ENCODE results near the gene ATP10B.

Gene ATP10B

DNA sequence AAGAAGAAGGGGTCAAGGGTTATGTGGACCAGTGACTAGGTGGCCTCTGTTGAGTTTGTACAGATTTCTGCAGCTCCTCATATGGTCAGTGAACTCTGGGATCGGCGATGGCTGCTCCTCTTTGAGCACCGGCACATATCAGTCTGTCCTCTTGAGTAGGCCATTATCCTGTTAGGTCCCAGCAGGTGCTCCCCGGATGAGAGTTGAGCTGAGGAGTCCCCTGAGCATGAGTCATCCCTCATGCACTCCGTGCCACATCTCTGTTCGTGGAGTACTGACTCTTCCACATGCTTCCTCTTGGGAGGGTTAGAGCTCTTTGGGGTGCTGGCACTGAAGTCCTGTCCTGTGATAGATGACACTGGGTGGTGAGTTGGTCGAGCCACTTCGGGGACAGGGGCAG, 286.6 kb downstream of the ATP10B start:
- no peak for TF ChIP-seq CTCF (conservative IDR thresholded peaks at IDR 0.05)

GRCh38 chr5:160556846-160557245, 295.2 kb downstream of the ATP10B start:
- no peak overlapping the region for H3K27ac ChIP-seq
- TF ChIP-seq CTCF (conservative IDR thresholded peaks at IDR 0.05) = no peak

More for the DNA sequence above, 286.6 kb downstream of the ATP10B start:
- H3K27ac ChIP-seq = no peak overlapping the region

DNA sequence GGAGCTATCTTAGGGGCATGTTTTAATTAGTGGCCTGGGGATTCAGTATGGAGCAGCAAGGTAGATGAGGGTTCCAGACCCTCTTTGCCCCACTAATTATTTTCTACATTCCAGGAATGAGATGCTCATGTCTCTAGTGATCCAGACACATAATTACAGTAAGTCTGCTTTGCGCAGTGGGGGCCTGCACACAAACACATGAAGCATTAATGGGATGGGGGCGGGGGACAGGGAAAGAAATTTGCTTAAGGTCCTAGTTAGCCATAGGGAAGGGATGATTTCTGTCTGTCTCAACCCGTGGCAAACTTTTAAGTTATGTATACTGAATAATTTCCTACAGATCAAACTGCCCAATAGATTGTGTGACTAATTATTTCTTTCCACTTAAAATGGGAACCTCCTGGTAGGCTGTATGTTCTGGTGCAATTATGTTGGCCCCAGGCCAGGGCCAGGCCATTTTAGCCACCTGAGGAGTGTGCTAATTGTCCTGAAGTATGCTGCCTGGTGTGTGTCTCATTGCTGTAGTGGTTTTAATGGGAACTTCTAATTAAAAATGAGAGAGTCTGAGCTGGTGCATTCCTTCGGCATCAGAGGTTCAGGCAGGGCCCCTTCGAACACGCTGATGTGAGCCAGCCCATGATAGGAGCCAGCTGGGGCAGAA, 295.9 kb downstream of the ATP10B start:
- H3K27ac ChIP-seq = no peak overlapping the region
- no peak for TF ChIP-seq CTCF (conservative IDR thresholded peaks at IDR 0.05)

- no peak overlapping the region for H3K27ac ChIP-seq
- TF ChIP-seq CTCF (conservative IDR thresholded peaks at IDR 0.05) = no peak
These were observed 296.4 kb downstream of the ATP10B start for GRCh38 chr5:160555581-160555970.

GRCh38 chr5:160550075-160550474, 301.9 kb downstream of the ATP10B start:
- no peak for TF ChIP-seq CTCF (conservative IDR thresholded peaks at IDR 0.05)
- no peak overlapping the region for H3K27ac ChIP-seq

DNA sequence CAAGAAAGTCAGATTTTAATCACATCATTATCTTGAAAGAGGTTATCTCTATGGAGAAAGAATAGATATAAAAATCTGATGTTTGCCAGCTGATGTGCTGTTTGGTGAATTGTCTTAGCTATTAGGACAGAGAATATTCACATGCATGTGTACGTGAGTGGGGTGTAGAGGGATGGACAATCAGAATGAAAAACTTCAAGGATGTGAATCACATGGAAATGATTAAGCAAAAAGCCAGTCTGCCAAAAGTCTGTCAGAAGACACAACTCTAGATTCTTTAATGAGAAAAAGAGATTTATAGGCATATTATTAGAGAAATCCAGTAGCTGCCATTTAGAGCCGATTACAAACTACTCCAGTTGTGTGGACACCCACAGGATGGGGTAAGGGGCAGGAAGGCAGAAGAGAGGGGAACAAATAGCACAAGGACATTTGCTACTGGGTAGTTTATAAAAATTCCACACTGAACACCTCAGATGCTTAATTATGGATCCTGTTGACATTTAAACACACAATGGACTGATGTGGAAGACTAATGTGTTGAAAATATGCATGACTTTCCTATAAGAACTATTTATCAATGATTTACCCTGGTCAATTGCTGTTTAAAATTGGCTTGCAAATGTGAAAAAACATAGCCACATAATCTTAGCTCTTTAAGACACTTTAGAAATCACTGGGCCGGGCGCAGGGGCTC, 302.9 kb downstream of the ATP10B start:
- no peak for TF ChIP-seq CTCF (conservative IDR thresholded peaks at IDR 0.05)
- H3K27ac ChIP-seq = no peak overlapping the region

DNA sequence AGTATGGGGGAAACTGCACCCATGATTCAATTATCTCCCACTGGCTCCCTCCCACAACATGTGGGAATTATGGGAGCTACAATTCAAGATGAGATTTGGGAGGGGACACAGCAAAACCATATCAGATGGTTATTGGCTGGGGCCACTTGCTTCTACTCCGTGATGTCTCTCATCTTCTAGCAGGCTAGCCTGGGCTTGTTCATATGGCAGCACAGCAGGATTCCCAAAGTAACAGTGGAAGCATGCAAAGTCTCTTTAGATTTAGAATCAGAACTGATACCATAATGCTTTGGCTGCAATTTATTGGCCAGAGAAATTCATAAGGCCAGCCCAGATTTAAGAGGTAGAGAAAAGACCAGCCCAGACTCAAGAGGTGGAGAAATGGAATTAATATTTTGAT, 304.1 kb downstream of the ATP10B start:
- H3K27ac ChIP-seq = no peak overlapping the region
- no peak for TF ChIP-seq CTCF (conservative IDR thresholded peaks at IDR 0.05)

Data from VCaP (cell line).